HFFc6 (cell line): Measurements from ENCODE around the gene SPDEF. TPM values are rescaled to one million over a fixed set of nuclear protein-coding genes. Genes with fewer than 3 reads are reported as not detected.

Source experiments
- DNase-seq: peaks from one replicate; pipeline ENCODE4 v3.0.0-alpha.2; 2018
- H3K27ac Mint-ChIP-seq: 2 replicates; pipeline ENCODE4 v1.8.0; 2020; ENCODE audit warnings: mild to moderate bottlenecking, mixed read lengths
- H3K27me3 Mint-ChIP-seq: 2 replicates; pipeline ENCODE4 v1.8.0; 2021; ENCODE audit warnings: mild to moderate bottlenecking, moderate library complexity, mixed read lengths; ENCODE audit not compliant: insufficient read depth
- H3K36me3 Mint-ChIP-seq: 2 replicates; pipeline ENCODE4 v1.8.0; 2021; ENCODE audit warnings: low read depth, mixed read lengths
- H3K4me1 Mint-ChIP-seq: 2 replicates; pipeline ENCODE4 v1.8.0; 2020; ENCODE audit warnings: low read depth, mixed read lengths
- H3K4me3 Mint-ChIP-seq: 2 replicates; pipeline ENCODE4 v1.8.0; 2020; ENCODE audit warnings: mild to moderate bottlenecking, moderate library complexity, mixed read lengths
- H3K9me3 Mint-ChIP-seq: 2 replicates; pipeline ENCODE4 v1.8.0; 2020; ENCODE audit warnings: mild to moderate bottlenecking, mixed read lengths
- CTCF ChIP-seq: fragments of 200-600 bp; sonication (generic); IDR thresholded peaks from 2 replicates; pipeline ENCODE4 v1.5.0; 2021; ENCODE audit warnings: antibody characterized with exemption, mild to moderate bottlenecking
- total RNA-seq, 6 experiments: library from RNA; stranded (reverse); fragmentation: NEBNext Ultra II Directional; extraction: Animal tissue kit (Norgen Biotek cat#: 25700); gene quantifications; 2 replicates in 1 of 6; 3 replicates in 5 of 6; pipeline ENCODE4 v1.2.3, GENCODE V29; 2021

SPDEF gene
- total RNA-seq, 6 experiments from 2014 or later = not detected

GRCh38 chr6:34526241-34526972 is 29.7 kb downstream of the SPDEF start:
- H3K36me3 Mint-ChIP-seq = no peaks in the 10 kb centered on the region
- no peak overlapping the region; the same call in 1 of the 2 replicates for H3K27ac Mint-ChIP-seq
- DNase-seq = no peak
- H3K27me3 Mint-ChIP-seq = peaks cover 9% of the 10 kb centered on the region
- TF ChIP-seq CTCF = no peak
- no peaks in the 10 kb centered on the region for H3K9me3 Mint-ChIP-seq
- peaks cover 7% of the 10 kb centered on the region for H3K4me1 Mint-ChIP-seq
- H3K4me3 Mint-ChIP-seq = peak overlapping the region; percentile 58; the same call in 1 of the 2 replicates

- no peaks in the 10 kb centered on the region for H3K9me3 Mint-ChIP-seq
- H3K4me3 Mint-ChIP-seq = no peak overlapping the region
- DNase-seq = no peak
- TF ChIP-seq CTCF = no peak
- H3K27me3 Mint-ChIP-seq = peaks cover 9% of the 10 kb centered on the region
- H3K4me1 Mint-ChIP-seq = peaks cover 7% of the 10 kb centered on the region
- H3K36me3 Mint-ChIP-seq = no peaks in the 10 kb centered on the region
- no peak overlapping the region for H3K27ac Mint-ChIP-seq
These were observed 30.5 kb downstream of the SPDEF start for GRCh38 chr6:34525431-34526175.

- peaks cover 7% of the 10 kb centered on the region for H3K4me1 Mint-ChIP-seq
- H3K36me3 Mint-ChIP-seq = no peaks in the 10 kb centered on the region
- no peak for DNase-seq
- no peak for TF ChIP-seq CTCF
- no peaks in the 10 kb centered on the region for H3K9me3 Mint-ChIP-seq
- no peak overlapping the region for H3K4me3 Mint-ChIP-seq
- H3K27me3 Mint-ChIP-seq = peaks cover 9% of the 10 kb centered on the region
- H3K27ac Mint-ChIP-seq = no peak overlapping the region
These were observed 31.2 kb downstream of the SPDEF start for GRCh38 chr6:34524971-34525370.

GRCh38 chr6:34524499-34524898 is 31.6 kb downstream of the SPDEF start:
- no peak for DNase-seq
- no peak overlapping the region for H3K27ac Mint-ChIP-seq
- no peaks in the 10 kb centered on the region for H3K36me3 Mint-ChIP-seq
- no peaks in the 10 kb centered on the region for H3K9me3 Mint-ChIP-seq
- no peak overlapping the region for H3K4me3 Mint-ChIP-seq
- peaks cover 7% of the 10 kb centered on the region for H3K27me3 Mint-ChIP-seq
- TF ChIP-seq CTCF = no peak
- H3K4me1 Mint-ChIP-seq = peaks cover 7% of the 10 kb centered on the region

GRCh38 chr6:34523441-34524206 is 32.5 kb downstream of the SPDEF start:
- Mint-ChIP-seq H3K4me1 (peaks cover 7% of the 10 kb centered on the region), H3K4me3 (no peak overlapping the region), H3K27ac (no peak overlapping the region), H3K27me3 (peaks cover 3% of the 10 kb centered on the region; the same call in 1 of the 2 replicates), H3K36me3 (no peaks in the 10 kb centered on the region), H3K9me3 (no peaks in the 10 kb centered on the region)
- no peak for TF ChIP-seq CTCF
- no peak for DNase-seq
